NCI-H345 (cell line): ENCODE measurements around the gene TIAM1.
A peak's percentile ranks its signal among the peaks of the same experiment; 100 is the strongest.

Experiments used
- DNase-seq: peaks from one replicate; lab custom pipeline; 2025; lab: John Stamatoyannopoulos, UW

TIAM1 gene

GRCh38 chr21:31132574-31133242, 211.4 kb downstream of the TIAM1 start:
- no peak for DNase-seq

- no peak for DNase-seq
Measured at GRCh38 chr21:31130821-31131220, 213.2 kb downstream of the TIAM1 start.

DNA sequence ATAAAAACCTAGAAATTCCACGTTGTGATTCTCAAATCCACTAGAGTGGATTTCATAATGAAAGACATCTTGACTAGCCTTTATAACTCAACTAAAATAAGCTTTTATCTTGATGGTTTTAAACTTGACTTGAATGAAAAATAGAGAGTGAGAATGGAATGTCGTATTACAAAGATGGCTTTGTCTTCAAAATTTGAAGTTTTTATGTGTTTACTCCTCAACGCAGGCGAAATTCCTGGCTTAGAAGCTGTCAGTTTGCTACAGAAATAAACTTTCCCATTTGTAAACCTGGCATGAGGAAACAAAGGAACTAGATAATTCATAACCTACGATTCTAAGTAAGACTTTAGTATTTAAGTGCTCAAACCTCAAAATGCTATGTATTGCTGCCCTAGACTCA, 215.8 kb downstream of the TIAM1 start:
- no peak for DNase-seq

DNA sequence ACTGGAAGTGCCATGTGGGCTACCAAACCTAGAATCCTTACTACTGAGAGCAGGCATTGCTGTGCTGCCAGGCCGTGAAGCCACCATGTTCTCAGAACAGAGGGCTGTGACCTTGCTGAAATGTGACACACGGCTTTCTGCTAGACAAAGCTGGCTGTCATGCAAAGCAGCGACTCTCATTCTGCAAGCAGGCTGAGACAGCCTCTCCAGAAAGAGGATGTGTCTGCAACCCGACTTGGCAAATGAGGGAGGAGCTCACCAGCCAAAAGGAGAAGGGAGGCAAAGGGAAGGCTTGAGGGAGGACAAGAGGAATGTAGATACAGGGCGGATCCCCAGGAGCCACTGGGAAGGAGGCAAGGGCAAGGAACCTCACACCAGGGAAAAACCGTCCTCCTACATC, 220.1 kb downstream of the TIAM1 start:
- DNase-seq: no peak

- no peak for DNase-seq
Measured at GRCh38 chr21:31119199-31119598, 224.9 kb downstream of the TIAM1 start.

- no peak for DNase-seq
Measured at GRCh38 chr21:31117128-31117916, 226.7 kb downstream of the TIAM1 start.

- no peak for DNase-seq
Measured at GRCh38 chr21:31115249-31115648, 228.8 kb downstream of the TIAM1 start.

DNA sequence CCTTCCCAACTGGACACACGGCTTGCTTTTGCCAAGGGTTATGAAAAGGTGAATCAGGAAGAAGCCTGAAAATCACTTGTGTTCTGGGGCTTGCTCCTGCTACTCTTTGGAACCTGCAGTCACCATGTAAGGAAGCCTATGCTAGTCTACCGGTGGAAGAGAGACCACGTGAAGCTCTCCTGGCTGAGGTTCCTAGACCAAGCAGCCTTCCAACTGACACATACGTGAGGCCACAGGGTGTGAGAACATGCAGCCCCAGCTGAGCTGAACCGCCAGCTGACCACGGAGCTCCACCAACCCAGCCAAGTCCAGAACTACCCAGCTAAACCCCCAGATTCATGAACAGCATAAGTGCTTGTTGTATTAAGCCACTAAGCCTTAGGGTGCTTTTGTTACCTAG, 233.0 kb downstream of the TIAM1 start:
- no peak for DNase-seq

- no peak for DNase-seq
Measured at GRCh38 chr21:31110430-31110829, 233.6 kb downstream of the TIAM1 start.

- DNase-seq: no peak
Measured at GRCh38 chr21:31107871-31108270, 236.2 kb downstream of the TIAM1 start.

GRCh38 chr21:31107176-31107785, 236.8 kb downstream of the TIAM1 start:
- DNase-seq: no peak

GRCh38 chr21:31103571-31104265, 240.3 kb downstream of the TIAM1 start:
- DNase-seq: no peak

DNA sequence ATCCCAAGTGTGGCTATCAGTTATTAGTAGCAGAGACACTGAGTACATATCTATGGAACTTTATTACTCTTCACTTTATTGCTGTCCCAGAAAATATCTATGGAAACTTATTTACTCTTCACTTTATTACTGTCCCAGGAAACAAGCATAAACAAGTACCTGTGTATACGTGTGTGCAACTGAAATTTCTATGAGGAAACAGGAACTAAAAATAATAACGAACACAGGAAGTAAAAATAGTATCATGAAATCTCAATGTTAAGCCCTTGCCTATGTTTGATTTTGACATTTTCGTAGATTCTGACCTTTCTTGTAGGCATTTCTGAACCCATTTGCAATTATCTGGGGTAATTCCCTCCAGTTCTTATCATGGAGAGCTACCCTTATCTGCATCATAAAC, 240.9 kb downstream of the TIAM1 start:
- no peak for DNase-seq

DNA sequence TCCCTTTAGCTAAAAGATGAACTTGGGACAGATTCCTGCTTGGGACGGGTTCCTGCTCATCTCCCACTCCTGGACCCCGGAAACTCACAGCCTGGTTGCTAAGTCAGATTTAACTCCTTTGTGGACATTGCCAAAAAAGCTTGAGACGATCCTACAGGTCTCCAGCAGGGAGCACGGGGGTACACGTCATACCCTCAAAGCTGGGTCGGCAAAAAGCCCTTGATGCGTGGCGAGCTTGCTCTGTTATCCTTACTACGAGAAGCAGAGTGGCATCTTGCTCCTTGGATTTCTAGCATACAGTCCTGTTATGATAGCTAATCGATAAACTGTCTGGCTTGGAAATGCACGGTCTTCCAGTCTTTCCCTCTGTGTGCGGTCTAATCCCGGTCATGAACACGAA, 244.9 kb downstream of the TIAM1 start:
- no peak for DNase-seq

DNA sequence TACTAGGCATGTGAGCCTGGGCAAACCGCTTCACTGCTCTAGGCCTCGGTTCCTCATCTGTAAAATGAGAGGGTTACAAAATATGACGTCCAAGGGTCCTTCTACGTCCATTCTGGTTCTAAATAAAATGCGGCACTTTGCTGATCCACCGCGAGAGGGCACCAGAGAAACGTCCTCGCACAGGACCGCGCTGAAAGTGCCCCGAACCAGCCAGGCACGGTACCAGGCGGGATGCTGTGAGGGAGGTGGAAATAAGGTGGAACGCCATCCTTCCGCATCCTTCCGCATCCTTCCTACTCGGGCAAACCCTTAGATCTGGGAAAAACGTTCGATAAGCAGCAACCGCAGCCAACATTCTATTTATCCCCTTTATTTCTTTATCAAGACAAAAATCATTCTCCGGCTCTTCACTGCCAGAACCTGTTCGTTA, 245.5 kb downstream of the TIAM1 start:
- DNase-seq: peak; percentile 63

GRCh38 chr21:31092832-31093625, 251.0 kb downstream of the TIAM1 start:
- no peak for DNase-seq

GRCh38 chr21:31090376-31090775, 253.7 kb downstream of the TIAM1 start:
- no peak for DNase-seq

- no peak for DNase-seq
Measured at GRCh38 chr21:31088474-31088751, 255.6 kb downstream of the TIAM1 start.

DNA sequence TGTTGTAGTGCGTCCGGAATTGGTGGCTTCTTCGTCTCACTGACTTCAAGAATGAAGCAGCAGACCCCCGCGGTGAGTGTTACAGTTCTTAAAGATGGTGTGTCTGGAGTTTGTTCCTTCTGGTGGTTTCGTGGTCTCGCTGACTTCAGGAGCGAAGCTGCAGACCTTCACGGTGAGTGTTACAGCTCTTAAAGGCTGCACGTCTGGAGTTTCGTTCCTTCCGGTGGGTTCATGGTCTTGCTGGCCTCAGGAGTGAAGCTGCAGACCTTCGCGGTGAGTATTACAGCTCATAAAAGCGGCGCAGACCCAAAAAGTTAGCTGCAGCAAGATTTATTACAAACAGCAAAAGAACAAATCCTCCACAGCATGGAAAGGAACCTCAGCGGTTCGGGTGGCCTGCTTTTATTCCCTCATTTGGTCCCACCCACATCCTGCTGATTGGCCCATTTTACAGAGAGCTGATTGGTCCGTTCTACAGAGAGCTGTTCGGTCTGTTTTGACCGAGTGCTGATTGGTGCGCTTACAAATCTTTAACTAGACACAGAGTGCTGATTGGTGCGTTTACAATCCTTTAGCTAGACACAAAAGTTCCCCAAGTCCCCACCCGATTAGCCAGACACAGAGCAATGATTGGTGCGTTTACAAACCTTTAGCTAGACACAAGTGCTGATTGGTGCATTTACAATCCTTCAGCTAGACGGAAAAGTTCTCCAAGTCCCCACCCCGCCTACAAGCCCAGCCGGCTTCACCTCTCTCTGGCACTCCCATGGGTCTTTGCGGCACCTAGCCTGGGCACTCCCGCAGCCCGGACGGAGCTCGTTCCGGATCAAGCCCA, 256.2 kb downstream of the TIAM1 start:
- peak; percentile 46 for DNase-seq

GRCh38 chr21:31084689-31085088, 259.4 kb downstream of the TIAM1 start:
- DNase-seq: no peak

DNA sequence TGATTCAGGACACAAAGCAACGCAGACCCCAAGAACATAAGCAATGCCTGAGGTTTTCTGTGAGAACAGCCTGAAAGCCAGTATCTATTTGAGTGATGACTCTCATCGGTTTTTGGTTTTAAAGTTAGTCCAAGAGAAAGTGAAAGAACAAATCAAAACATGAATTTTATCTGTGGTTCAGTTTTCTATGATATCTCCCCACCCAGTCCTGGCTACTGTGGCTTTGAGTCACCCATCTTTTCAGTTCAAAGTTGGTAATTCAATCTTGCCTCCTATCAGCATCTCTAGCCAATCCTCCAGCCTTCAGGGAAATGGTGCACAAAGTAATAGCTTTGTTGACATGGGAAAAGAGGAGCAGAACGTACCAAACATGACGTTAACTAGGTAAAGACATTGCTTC, 265.3 kb downstream of the TIAM1 start:
- no peak for DNase-seq
